DND-41 (cell line): ENCODE measurements around the gene MIS18A.

Experiments
- CTCF ChIP-seq: IDR thresholded peaks from 2 replicates; pipeline ENCODE4 v1.5.1; 2012; ENCODE audit warnings: borderline replicate concordance, low read length, moderate library complexity, mild to moderate bottlenecking; ENCODE audit not compliant: poor library complexity, severe bottlenecking; ENCODE audit errors: extremely low read depth
- EZH2 ChIP-seq: IDR thresholded peaks from 3 replicates; pipeline ENCODE4 v1.6.1; 2012; ENCODE audit warnings: borderline replicate concordance, low read depth, mild to moderate bottlenecking, moderate library complexity, low read length, inconsistent platforms; ENCODE audit not compliant: severe bottlenecking

- peak; percentile 65 for TF ChIP-seq CTCF
- TF ChIP-seq EZH2, result no peak
Observed at GRCh38 chr21:32257962-32258785, 20.7 kb downstream of the MIS18A start.
